COR-L47 (cell line): ENCODE data around the gene HYCC1.
A peak's percentile ranks its signal among the peaks of the same experiment; 100 is the strongest.
"Not testable (repeated sequence)": the region's sequence is repeated elsewhere in the genome, so short reads cannot be mapped to it uniquely, and the experiment has no call there.

Experiments
- DNase-seq: peaks from one replicate; lab custom pipeline; 2025; lab: John Stamatoyannopoulos, UW

Gene HYCC1

GRCh38 chr7:23013715-23014649 is at the start of gene HYCC1:
HYCC1 (minus strand) TSS chr7:23014130; CDS start chr7:22991111, 23,019 bp downstream.
- peak; percentile 98 for DNase-seq

- DNase-seq, result no peak
Observed at GRCh38 chr7:23062452-23062851, 48.5 kb upstream of the HYCC1 start.

- DNase-seq, result no peak
Observed at GRCh38 chr7:23061327-23061726, 47.4 kb upstream of the HYCC1 start.

- DNase-seq, result no peak
Observed at GRCh38 chr7:23058408-23059096, 44.6 kb upstream of the HYCC1 start.

- DNase-seq, result peak; percentile 45
Observed at GRCh38 chr7:23055582-23056178, 41.8 kb upstream of the HYCC1 start.

- DNase-seq, result not testable (repeated sequence)
Observed at GRCh38 chr7:23051124-23051485, 37.2 kb upstream of the HYCC1 start.

- DNase-seq, result not testable (repeated sequence)
Observed at GRCh38 chr7:23046336-23046735, 32.4 kb upstream of the HYCC1 start.

GRCh38 chr7:23045086-23045485 is 31.2 kb upstream of the HYCC1 start:
- DNase-seq, result not testable (repeated sequence)

GRCh38 chr7:23044581-23044980 is 30.7 kb upstream of the HYCC1 start:
- peak; percentile 17 for DNase-seq

- no peak for DNase-seq
Observed at GRCh38 chr7:23043441-23043840, 29.5 kb upstream of the HYCC1 start.

- DNase-seq, result not testable (repeated sequence)
Observed at GRCh38 chr7:23039674-23040073, 25.7 kb upstream of the HYCC1 start.

- DNase-seq, result not testable (repeated sequence)
Observed at GRCh38 chr7:23035542-23036371, 21.8 kb upstream of the HYCC1 start.

- DNase-seq, result no peak
Observed at GRCh38 chr7:23027261-23027660, 13.3 kb upstream of the HYCC1 start.

- no peak for DNase-seq
Observed at GRCh38 chr7:23026164-23026563, 12.2 kb upstream of the HYCC1 start.

GRCh38 chr7:23024454-23024853 is 10.5 kb upstream of the HYCC1 start:
- no peak for DNase-seq

GRCh38 chr7:23022851-23023250 is 8.9 kb upstream of the HYCC1 start:
- no peak for DNase-seq

- no peak for DNase-seq
Observed at GRCh38 chr7:23022258-23022769, 8.4 kb upstream of the HYCC1 start.

- no peak for DNase-seq
Observed at GRCh38 chr7:23021596-23021995, 7.7 kb upstream of the HYCC1 start.

- DNase-seq, result no peak
Observed at GRCh38 chr7:23020742-23021401, 6.9 kb upstream of the HYCC1 start.

GRCh38 chr7:23018750-23019149 is 4.8 kb upstream of the HYCC1 start:
- DNase-seq, result peak; percentile 43

- no peak for DNase-seq
Observed at GRCh38 chr7:23017309-23017708, 3.4 kb upstream of the HYCC1 start.
